Suprapubic skin (tissue), 4 donors: ENCODE measurements around the gene COPS2. TPM values are rescaled to one million over a fixed set of nuclear protein-coding genes. Genes with fewer than 3 reads are reported as not detected.
"Not testable (repeated sequence)": the region's sequence is repeated elsewhere in the genome, so short reads cannot be mapped to it uniquely, and the experiment has no call there.

Source experiments
- DNase-seq, 2 donors: peaks; one replicate each; pipeline ENCODE4 v3.0.0-alpha.2; 2019; ENCODE audit warnings: low spot score in 2 of 2
- H3K27ac ChIP-seq: fragments of 200-600 bp; sonication (generic); one replicate; pipeline ENCODE4 v1.5.1; 2019
- H3K27me3 ChIP-seq: fragments of 200-600 bp; sonication (generic); one replicate; pipeline ENCODE4 v1.5.1; 2019
- H3K36me3 ChIP-seq: fragments of 200-600 bp; sonication (generic); one replicate; pipeline ENCODE4 v1.5.1; 2019
- H3K4me1 ChIP-seq: fragments of 200-600 bp; sonication (generic); one replicate; pipeline ENCODE4 v1.5.1; 2019
- H3K4me3 ChIP-seq: fragments of 200-600 bp; sonication (generic); one replicate; pipeline ENCODE4 v1.5.1; 2019; ENCODE audit warnings: mild to moderate bottlenecking
- H3K9me3 ChIP-seq: fragments of 200-600 bp; sonication (generic); one replicate; pipeline ENCODE4 v1.5.1; 2019
- EP300 ChIP-seq: sonication (generic); formaldehyde crosslinking; IDR thresholded peaks from one replicate; pipeline ENCODE4 v1.6.1; 2017; ENCODE audit warnings: antibody characterized with exemption
- POLR2A ChIP-seq, 2 donors: fragments of 450-650 bp; IDR thresholded peaks; one replicate each; pipeline ENCODE4 v1.6.1; 2017; ENCODE audit warnings: antibody characterized with exemption in 2 of 2, mild to moderate bottlenecking in 2 of 2, moderate library complexity in 2 of 2
- POLR2AphosphoS5 ChIP-seq, 3 donors: sonication (generic); formaldehyde crosslinking; IDR thresholded peaks; one replicate each; pipeline ENCODE4 v1.6.1; 2017; ENCODE audit warnings: antibody characterized with exemption in 3 of 3
- WGBS: methylation state at CpG from one replicate; pipeline ENCODE4 v1.1.5; 2018; 5-methylcytosine and 5-hydroxymethylcytosine counted together
- total RNA-seq, 4 donors: library from RNA; depleted of rRNA; stranded (reverse); fragments of >200 nt; gene quantifications; one replicate each; pipeline ENCODE4 v1.1.0, GENCODE V29; 2016
- TF ChIP-seq, protein P1 (sequence below), 2 donors: fragments of 200-600 bp in 1 of 2; fragments of 450-650 bp in 1 of 2; sonication (generic) in 1 of 2; IDR thresholded peaks; one replicate each; pipeline ENCODE4 v1.5.1; 2016 to 2019; ENCODE audit warnings: antibody characterized with exemption in 2 of 2, mild to moderate bottlenecking in 1 of 2, moderate library complexity in 1 of 2

Gene COPS2
- total RNA-seq, 4 donors from 2014 or later, result 39.6 to 55.1 (median 47.7) TPM

GRCh38 chr15:49182128-49182527 lies 26.7 kb upstream of the COPS2 start:
- TF ChIP-seq EP300 (no peak), POLR2AphosphoS5 (IDR thresholded peaks at IDR 0.05) (no peak), POLR2A (IDR thresholded peaks at IDR 0.05) (no peak)
- TF ChIP-seq, protein P1, sequence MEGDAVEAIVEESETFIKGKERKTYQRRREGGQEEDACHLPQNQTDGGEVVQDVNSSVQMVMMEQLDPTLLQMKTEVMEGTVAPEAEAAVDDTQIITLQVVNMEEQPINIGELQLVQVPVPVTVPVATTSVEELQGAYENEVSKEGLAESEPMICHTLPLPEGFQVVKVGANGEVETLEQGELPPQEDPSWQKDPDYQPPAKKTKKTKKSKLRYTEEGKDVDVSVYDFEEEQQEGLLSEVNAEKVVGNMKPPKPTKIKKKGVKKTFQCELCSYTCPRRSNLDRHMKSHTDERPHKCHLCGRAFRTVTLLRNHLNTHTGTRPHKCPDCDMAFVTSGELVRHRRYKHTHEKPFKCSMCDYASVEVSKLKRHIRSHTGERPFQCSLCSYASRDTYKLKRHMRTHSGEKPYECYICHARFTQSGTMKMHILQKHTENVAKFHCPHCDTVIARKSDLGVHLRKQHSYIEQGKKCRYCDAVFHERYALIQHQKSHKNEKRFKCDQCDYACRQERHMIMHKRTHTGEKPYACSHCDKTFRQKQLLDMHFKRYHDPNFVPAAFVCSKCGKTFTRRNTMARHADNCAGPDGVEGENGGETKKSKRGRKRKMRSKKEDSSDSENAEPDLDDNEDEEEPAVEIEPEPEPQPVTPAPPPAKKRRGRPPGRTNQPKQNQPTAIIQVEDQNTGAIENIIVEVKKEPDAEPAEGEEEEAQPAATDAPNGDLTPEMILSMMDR (IDR thresholded peaks at IDR 0.05), result no peak
- no peak for DNase-seq
- H3K9me3 ChIP-seq, result no peaks in the 10 kb centered on the region
- no peaks in the 10 kb centered on the region for H3K27me3 ChIP-seq
- H3K4me3 ChIP-seq, result no peak overlapping the region
- no peak overlapping the region for H3K27ac ChIP-seq
- no peaks in the 10 kb centered on the region for H3K36me3 ChIP-seq
- H3K4me1 ChIP-seq, result no peaks in the 10 kb centered on the region
- WGBS, result 90% methylated on average over 4 of the region's 4 CpGs

DNA sequence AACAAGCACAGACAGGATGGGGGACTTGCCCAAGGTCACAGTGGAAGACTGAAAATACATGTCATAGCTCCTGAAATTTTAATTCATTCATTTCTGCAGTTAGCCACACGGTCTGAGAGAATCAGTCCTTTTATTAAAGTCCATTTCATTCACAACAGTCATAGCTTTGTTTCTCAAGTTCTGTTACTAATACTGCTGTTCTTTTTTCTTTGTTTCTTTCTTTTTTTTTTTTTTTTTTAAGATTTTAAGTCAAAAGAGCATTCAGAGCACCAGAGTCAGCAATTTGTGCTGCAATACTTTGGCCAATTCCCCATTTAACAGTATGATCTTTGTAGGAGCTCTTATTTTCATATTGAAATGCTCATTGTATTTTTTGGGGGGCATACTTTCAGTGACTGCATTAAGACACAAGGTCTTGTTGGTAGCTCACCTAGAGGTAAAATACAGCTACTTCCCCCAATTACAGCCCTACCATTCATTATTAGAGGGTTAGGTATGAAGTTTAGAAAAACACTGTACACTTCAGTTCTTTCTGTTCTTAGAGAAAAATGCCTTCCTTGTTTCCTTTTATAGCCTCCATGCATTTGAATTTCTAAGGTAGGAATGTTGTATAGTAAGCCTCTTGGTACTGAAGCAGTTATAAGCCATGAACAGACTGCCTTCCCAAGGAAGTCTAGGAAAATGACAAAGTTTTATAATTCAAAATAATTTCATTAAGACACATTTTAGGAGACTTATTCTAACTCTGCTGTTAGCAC lies 24.2 kb upstream of the COPS2 start:
- Histone ChIP-seq H3K4me3 (no peak overlapping the region), H3K27ac (no peak overlapping the region), H3K27me3 (no peaks in the 10 kb centered on the region), H3K36me3 (no peaks in the 10 kb centered on the region), H3K4me1 (no peaks in the 10 kb centered on the region), H3K9me3 (no peaks in the 10 kb centered on the region)
- WGBS, result 62% methylated on average over 1 of the region's 1 CpG
- no peak for TF ChIP-seq POLR2A (IDR thresholded peaks at IDR 0.05)
- TF ChIP-seq EP300, result no peak
- TF ChIP-seq, protein P1 (IDR thresholded peaks at IDR 0.05), result no peak
- TF ChIP-seq POLR2AphosphoS5 (IDR thresholded peaks at IDR 0.05), result no peak
- no peak for DNase-seq

DNA sequence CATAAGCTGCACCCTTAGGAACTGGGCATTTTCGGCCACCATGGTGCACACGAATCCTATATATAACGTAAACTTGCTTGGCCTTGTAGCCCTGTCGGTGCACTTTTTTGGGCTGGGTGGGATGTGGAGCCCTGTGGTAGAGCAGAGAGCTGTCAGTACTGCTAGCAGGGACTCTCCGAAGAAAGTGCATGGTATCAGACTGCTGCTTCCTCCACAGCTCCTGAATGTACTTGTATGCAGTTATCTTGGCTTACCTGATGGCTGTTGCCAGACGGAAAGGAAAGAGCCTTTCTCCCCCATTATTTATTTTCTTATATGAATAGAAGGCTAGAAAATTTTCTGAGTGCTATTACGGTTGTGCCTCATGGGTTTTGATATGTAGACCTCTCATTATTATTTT lies 23.1 kb upstream of the COPS2 start:
- DNase-seq, result no peak
- H3K27me3 ChIP-seq, result no peaks in the 10 kb centered on the region
- TF ChIP-seq EP300 (no peak), POLR2AphosphoS5 (IDR thresholded peaks at IDR 0.05) (no peak), POLR2A (IDR thresholded peaks at IDR 0.05) (no peak)
- TF ChIP-seq, protein P1 (IDR thresholded peaks at IDR 0.05), result no peak
- no peak overlapping the region for H3K27ac ChIP-seq
- H3K4me3 ChIP-seq, result no peak overlapping the region
- 91% methylated on average over 7 of the region's 7 CpGs for WGBS
- no peaks in the 10 kb centered on the region for H3K4me1 ChIP-seq
- H3K36me3 ChIP-seq, result no peaks in the 10 kb centered on the region
- no peaks in the 10 kb centered on the region for H3K9me3 ChIP-seq

DNA sequence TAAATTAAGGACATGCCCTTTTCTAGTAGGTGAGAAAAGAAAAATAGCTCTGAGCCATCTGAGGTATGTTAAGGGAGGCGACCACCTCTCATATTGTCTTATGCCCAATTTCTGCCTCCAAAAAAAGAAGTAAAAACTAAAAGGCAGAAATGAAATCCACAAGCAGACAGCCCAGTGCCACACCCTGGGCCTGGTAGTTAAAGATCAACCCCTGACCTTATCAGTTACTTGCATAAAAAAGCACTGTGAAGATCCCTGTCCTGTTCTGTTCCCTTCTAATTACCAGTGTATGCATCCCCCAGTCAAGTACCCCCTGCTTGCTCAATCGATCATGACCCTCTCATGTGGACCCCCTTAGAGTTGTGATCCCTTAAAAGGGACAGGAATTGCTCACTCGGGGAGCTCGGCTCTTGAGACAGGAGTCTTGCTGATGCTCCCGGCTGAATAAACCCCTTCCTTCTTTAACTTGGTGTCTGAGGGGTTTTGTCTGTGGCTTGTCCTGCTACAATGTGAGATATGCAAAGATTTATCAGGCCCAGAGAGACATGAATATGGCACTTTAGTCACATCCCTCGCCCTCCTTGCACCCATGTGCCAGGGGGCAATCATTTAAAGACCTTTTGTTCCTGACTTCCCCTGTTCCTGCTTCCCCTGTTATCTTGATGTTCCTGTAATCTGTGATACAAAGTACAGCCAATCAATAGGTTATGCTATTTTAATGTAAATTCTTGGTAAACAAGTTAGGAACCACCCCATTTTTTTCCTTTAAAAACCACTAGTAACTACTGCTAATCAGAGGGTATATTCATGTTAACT lies 20.4 kb upstream of the COPS2 start:
- H3K9me3 ChIP-seq, DNase-seq, H3K4me3 ChIP-seq, H3K27me3 ChIP-seq, H3K27ac ChIP-seq, H3K36me3 ChIP-seq: not testable (repeated sequence)
- 92% methylated on average over 6 of the region's 6 CpGs for WGBS
- H3K4me1 ChIP-seq, result peaks cover 10% of the 10 kb centered on the region

DNA sequence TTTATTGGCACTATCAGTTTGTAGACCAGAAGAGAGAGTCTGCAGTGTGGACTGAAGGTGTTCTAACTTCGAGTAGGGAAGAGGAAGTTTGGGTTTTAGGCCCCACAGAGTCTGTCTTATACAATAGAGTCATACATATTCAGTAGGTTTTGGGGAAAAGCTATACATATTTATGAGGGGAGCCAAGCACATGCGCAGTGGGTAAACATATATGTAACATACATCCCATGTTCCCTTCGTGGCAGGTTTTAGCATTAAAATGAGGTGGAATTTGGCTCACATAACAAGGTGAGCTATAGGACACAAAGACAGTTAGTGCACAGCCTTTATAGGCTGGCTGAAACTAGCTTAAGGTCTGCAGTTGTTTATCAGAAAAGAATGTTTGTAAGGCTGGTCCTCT lies 19.5 kb upstream of the COPS2 start:
- peaks cover 13% of the 10 kb centered on the region for H3K4me1 ChIP-seq
- H3K4me3 ChIP-seq, result no peak overlapping the region
- H3K36me3 ChIP-seq, result no peaks in the 10 kb centered on the region
- no peaks in the 10 kb centered on the region for H3K9me3 ChIP-seq
- TF ChIP-seq POLR2AphosphoS5 (IDR thresholded peaks at IDR 0.05), result no peak
- no peak for TF ChIP-seq EP300
- TF ChIP-seq, protein P1 (IDR thresholded peaks at IDR 0.05), result no peak
- TF ChIP-seq POLR2A (IDR thresholded peaks at IDR 0.05), result no peak
- H3K27ac ChIP-seq, result no peak overlapping the region
- no peak for DNase-seq
- 97% methylated on average over 3 of the region's 3 CpGs for WGBS
- no peaks in the 10 kb centered on the region for H3K27me3 ChIP-seq
